A549 (cell line): Measurements from ENCODE around the gene LRRC8A. TPM values are rescaled to one million over a fixed set of nuclear protein-coding genes. Genes with fewer than 3 reads are reported as not detected.

Experiments
- ATAC-seq, 2 experiments: fragments of 200-7000 bp in 1 of 2; fragments of >200 bp in 1 of 2; cut with Nextera tagmentation in 1 of 2; cut with Tn5 transposase in 1 of 2; 3 replicates each; pipeline versions ENCODE4 v1.8.0 to v1.9.1; 2018 to 2020; ENCODE audit warnings: mild to moderate bottlenecking in 1 of 2, moderate library complexity in 1 of 2
- CTCF ChIA-PET: fragments of 300-600 bp; sonication (Branson Sonifier 250); formaldehyde crosslinking; extraction: SDS; loops from one replicate; lab custom pipeline; 2021; ENCODE audit warnings: antibody characterized with exemption, inconsistent platforms; lab: Yijun Ruan, JAX
- POLR2A ChIA-PET: fragments of 350-600 bp; formaldehyde crosslinking; extraction: SDS; loops from one replicate; lab custom pipeline; 2021; ENCODE audit warnings: antibody characterized with exemption, inconsistent platforms; lab: Yijun Ruan, JAX
- DNase-seq, 2 experiments: peaks; one replicate each; pipeline versions ENCODE4 v3.0.0 to v3.0.0-alpha.2; 2011 to 2016; ENCODE audit warnings: low read depth in 1 of 2, low spot score in 1 of 2
- FAIRE-seq: peaks from 2 replicates; lab custom pipeline; 2011; peaks lifted over from hg19 to GRCh38; lab: Jason Lieb, UNC
- H3K27ac ChIP-seq, 2 experiments: fragments of >200 bp; sonication (Bioruptor Twin); formaldehyde crosslinking; 3 replicates each; pipeline ENCODE4 v1.5.1; 2016 to 2017
- H3K4me1 ChIP-seq: fragments of >200 bp; sonication (Bioruptor Twin); formaldehyde crosslinking; 3 replicates; pipeline ENCODE4 v1.6.1; 2016
- H3K4me2 ChIP-seq: fragments of >200 bp; sonication (Bioruptor Twin); formaldehyde crosslinking; 3 replicates; pipeline ENCODE4 v1.6.1; 2016
- H3K4me3 ChIP-seq: fragments of >200 bp; sonication (Bioruptor Twin); formaldehyde crosslinking; 3 replicates; pipeline ENCODE4 v1.5.1; 2016
- H3K9me3 ChIP-seq: fragments of >200 bp; sonication (Bioruptor Twin); formaldehyde crosslinking; 3 replicates; pipeline ENCODE4 v1.6.1; 2016
- CBX8 ChIP-seq: fragments of 200-600 bp; sonication (generic); IDR thresholded peaks from 2 replicates; pipeline ENCODE4 v1.6.1; 2016
- EHF ChIP-seq: fragments of 250-450 bp; sonication (Bioruptor Pico); IDR thresholded peaks from 2 replicates; pipeline ENCODE4 v1.5.0; 2020; ENCODE audit warnings: mild to moderate bottlenecking
- EP300 ChIP-seq, 2 experiments: fragments of >200 bp; sonication (Bioruptor Twin); formaldehyde crosslinking; IDR thresholded peaks; 2 replicates in 1 of 2; 3 replicates in 1 of 2; pipeline ENCODE4 v1.6.1; 2016 to 2017
- ESRRA ChIP-seq: fragments of 150-350 bp; IDR thresholded peaks from 2 replicates; pipeline ENCODE4 v1.6.1; 2014; ENCODE audit warnings: mild to moderate bottlenecking, low read length, borderline replicate concordance
- FOSB ChIP-seq: fragments of 250-450 bp; sonication (Bioruptor Pico); IDR thresholded peaks from 2 replicates; pipeline ENCODE4 v1.5.0; 2020; ENCODE audit warnings: mild to moderate bottlenecking, moderate library complexity
- GATA3 ChIP-seq: IDR thresholded peaks from 2 replicates; pipeline ENCODE4 v1.6.1; 2012; ENCODE audit warnings: borderline replicate concordance
- HOXA7 ChIP-seq: fragments of 250-450 bp; sonication (Bioruptor Pico); IDR thresholded peaks from 2 replicates; pipeline ENCODE4 v1.5.0; 2020; ENCODE audit warnings: mild to moderate bottlenecking, moderate library complexity
- HOXB13 ChIP-seq: fragments of 250-450 bp; sonication (Bioruptor Pico); IDR thresholded peaks from 2 replicates; pipeline ENCODE4 v1.5.0; 2020; ENCODE audit warnings: low read depth, mild to moderate bottlenecking, moderate library complexity
- JUN ChIP-seq, 2 experiments: fragments of >200 bp; sonication (Bioruptor Twin); formaldehyde crosslinking; IDR thresholded peaks; 2 replicates in 1 of 2; 3 replicates in 1 of 2; pipeline ENCODE4 v1.6.1; 2016 to 2017
- MAZ ChIP-seq: fragments of 150-350 bp; IDR thresholded peaks from 2 replicates; pipeline ENCODE4 v1.6.1; 2014; ENCODE audit warnings: antibody characterized with exemption, low read depth, low read length, borderline replicate concordance
- MYC ChIP-seq: IDR thresholded peaks from 2 replicates; pipeline ENCODE4 v1.6.1; 2012; ENCODE audit warnings: mild to moderate bottlenecking, inconsistent platforms, low read length, improper control_type of control experiment, borderline replicate concordance
- PHF8 ChIP-seq: fragments of 200-600 bp; sonication (generic); IDR thresholded peaks from 2 replicates; pipeline ENCODE4 v1.6.1; 2016; ENCODE audit warnings: low read depth, mild to moderate bottlenecking, antibody characterized with exemption, moderate library complexity, borderline replicate concordance
- RARB ChIP-seq: fragments of 250-450 bp; sonication (Bioruptor Pico); IDR thresholded peaks from 2 replicates; pipeline ENCODE4 v1.8.0; 2021; ENCODE audit warnings: mild to moderate bottlenecking, moderate library complexity
- RFX5 ChIP-seq: fragments of 450-650 bp; IDR thresholded peaks from 2 replicates; pipeline ENCODE4 v1.7.1; 2014; ENCODE audit warnings: antibody characterized with exemption, mild to moderate bottlenecking, moderate library complexity
- SMC3 ChIP-seq: fragments of >200 bp; sonication (Bioruptor Twin); formaldehyde crosslinking; IDR thresholded peaks from 3 replicates; pipeline ENCODE4 v1.6.1; 2018; ENCODE audit warnings: inconsistent platforms
- TP53 ChIP-seq: fragments of 250-450 bp; sonication (Bioruptor Pico); IDR thresholded peaks from 2 replicates; pipeline ENCODE4 v1.5.0; 2021; ENCODE audit warnings: mild to moderate bottlenecking, moderate library complexity
- ZC3H11A ChIP-seq: fragments of 450-650 bp; IDR thresholded peaks from 2 replicates; pipeline ENCODE4 v1.6.1; 2014; ENCODE audit warnings: antibody characterized with exemption, mild to moderate bottlenecking
- ZNF302 ChIP-seq: fragments of 250-450 bp; sonication (Bioruptor Pico); IDR thresholded peaks from 2 replicates; pipeline ENCODE4 v1.9.0; 2021; ENCODE audit warnings: inconsistent platforms, mild to moderate bottlenecking, moderate library complexity
- ZSCAN20 ChIP-seq: fragments of 250-450 bp; sonication (Bioruptor Pico); IDR thresholded peaks from 2 replicates; pipeline ENCODE4 v1.8.0; 2022; ENCODE audit warnings: mild to moderate bottlenecking, moderate library complexity
- WGBS: methylation state at CpG from one replicate; pipeline ENCODE4 v1.1.6; 2017; ENCODE audit errors: missing lambda C conversion rate; 5-methylcytosine and 5-hydroxymethylcytosine counted together
- polyA plus RNA-seq, 4 experiments: library from polyadenylated mRNA; depleted of rRNA in 3 of 4; stranded (reverse); fragments of >200 nt; fragmentation: RNase III in 1 of 4; extraction: RNeasy Plus Mini Kit Qiagen cat#74134 plus additional on column Dnase treatment in 1 of 4; gene quantifications; 2 replicates in 3 of 4; 3 replicates in 1 of 4; pipeline ENCODE4 v1.2.3, GENCODE V29; 2011 to 2017
- TF ChIP-seq, protein P1 (sequence below): IDR thresholded peaks from 2 replicates; pipeline ENCODE4 v1.6.1; 2012
- TF ChIP-seq, protein P2 (sequence below): IDR thresholded peaks from 2 replicates; pipeline ENCODE4 v1.6.1; 2012; ENCODE audit warnings: low read depth, borderline replicate concordance
- TF ChIP-seq, protein P3 (sequence below): fragments of 250-450 bp; sonication (Bioruptor Pico); IDR thresholded peaks from 2 replicates; pipeline ENCODE4 v1.5.0; 2021; ENCODE audit warnings: mild to moderate bottlenecking, moderate library complexity, borderline replicate concordance

Gene LRRC8A
- polyA plus RNA-seq, 2 of the 4 experiments (the other 2 are of a cell fraction) = 22.9 to 25.9 TPM

DNA sequence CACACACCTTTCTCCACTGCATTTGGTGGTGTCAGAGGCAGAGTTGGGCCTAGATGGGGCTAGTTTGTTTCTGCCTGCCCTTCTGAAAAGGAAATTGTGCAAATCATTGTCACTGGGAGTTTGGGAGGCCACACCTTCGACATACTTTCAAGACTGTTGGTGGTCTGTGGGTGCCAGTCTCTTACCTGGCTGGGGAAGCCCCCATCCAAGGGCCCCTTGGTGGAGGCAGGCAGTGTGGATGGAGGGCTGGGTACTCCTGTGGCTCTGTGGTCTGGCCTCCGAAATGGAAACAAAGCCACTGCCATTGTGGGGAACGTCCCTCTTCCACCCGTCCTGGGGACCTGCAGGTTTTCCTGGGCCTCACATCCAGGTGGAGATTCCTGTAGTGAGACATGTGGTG lies 27.9 kb downstream of the LRRC8A start:
- ATAC-seq = no peak
- Histone ChIP-seq H3K4me2 (no peak overlapping the region), H3K4me3 (no peak overlapping the region), H3K27ac (peak overlapping the region; percentile 91 to 97; a peak in 4 of 6 replicates), H3K4me1 (peaks cover 47% of the 10 kb centered on the region), H3K9me3 (no peaks in the 10 kb centered on the region)
- DNase-seq = no peak
- WGBS = 97% methylated on average over 4 of the region's 4 CpGs
- POLR2A ChIA-PET = no interaction called here
- no peak for TF ChIP-seq MYC
- no peak for TF ChIP-seq MAZ
- TF ChIP-seq FOSB (CRISPR knock-in tag) = no peak
- no peak for TF ChIP-seq ZSCAN20 (CRISPR knock-in tag)
- no peak for TF ChIP-seq ZC3H11A
- no peak for TF ChIP-seq GATA3
- no peak for TF ChIP-seq RFX5
- TF ChIP-seq ZNF302 (CRISPR knock-in tag) = no peak
- TF ChIP-seq SMC3 = no peak
- TF ChIP-seq HOXA7 (CRISPR knock-in tag) = no peak
- TF ChIP-seq ESRRA = no peak
- CTCF ChIA-PET = interaction anchor here (1.4 to 3.2 kb wide), 5 partner anchors 14 to 46 kb away, joined by 5 to 21 read pairs (median 6); partner anchors contain the start of genes KYAT1 and LRRC8A
- no peak for FAIRE-seq

DNA sequence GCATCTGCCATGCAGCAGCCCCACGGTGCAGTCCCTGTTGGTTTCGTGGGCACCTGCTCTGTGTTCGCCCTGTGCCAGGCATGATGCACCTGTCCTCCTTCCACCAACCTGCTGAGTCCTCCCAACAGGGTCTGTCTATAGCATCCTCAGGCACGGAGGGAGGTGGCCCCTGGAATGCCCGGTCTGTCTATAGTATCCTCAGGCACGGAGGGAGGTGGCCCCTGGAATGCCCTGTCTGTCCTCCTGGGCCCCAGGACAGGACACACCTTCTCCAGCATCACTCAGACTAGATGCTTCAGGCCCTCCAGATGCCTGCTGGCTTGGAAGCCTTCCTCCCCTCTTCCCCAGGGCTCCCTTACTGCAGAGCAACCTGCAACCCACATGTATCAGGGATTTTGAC lies 29.0 kb downstream of the LRRC8A start:
- peak overlapping the region; percentile 79 for H3K4me2 ChIP-seq
- 66% methylated on average over 6 of the region's 6 CpGs for WGBS
- no peak for DNase-seq
- CTCF ChIA-PET = interaction anchor here (0.5 to 3.2 kb wide), 2 partner anchors 15 to 16 kb away, joined by 3 to 21 read pairs; no protein-coding TSS in a partner anchor
- ATAC-seq = peak in 1 of 2 experiments; percentile 15; a peak in 2 of 6 replicates
- FAIRE-seq = no peak
- peak overlapping the region; percentile 91 to 97 for H3K27ac ChIP-seq
- H3K4me1 ChIP-seq = peaks cover 47% of the 10 kb centered on the region
- H3K9me3 ChIP-seq = no peaks in the 10 kb centered on the region
- no peak overlapping the region for H3K4me3 ChIP-seq
- POLR2A ChIA-PET = no interaction called here
- TF ChIP-seq JUN (IDR thresholded peaks at IDR 0.05) (no peak), CBX8 (no peak), PHF8 (no peak), GATA3 (no peak), ESRRA (no peak), HOXB13 (no peak)

DNA sequence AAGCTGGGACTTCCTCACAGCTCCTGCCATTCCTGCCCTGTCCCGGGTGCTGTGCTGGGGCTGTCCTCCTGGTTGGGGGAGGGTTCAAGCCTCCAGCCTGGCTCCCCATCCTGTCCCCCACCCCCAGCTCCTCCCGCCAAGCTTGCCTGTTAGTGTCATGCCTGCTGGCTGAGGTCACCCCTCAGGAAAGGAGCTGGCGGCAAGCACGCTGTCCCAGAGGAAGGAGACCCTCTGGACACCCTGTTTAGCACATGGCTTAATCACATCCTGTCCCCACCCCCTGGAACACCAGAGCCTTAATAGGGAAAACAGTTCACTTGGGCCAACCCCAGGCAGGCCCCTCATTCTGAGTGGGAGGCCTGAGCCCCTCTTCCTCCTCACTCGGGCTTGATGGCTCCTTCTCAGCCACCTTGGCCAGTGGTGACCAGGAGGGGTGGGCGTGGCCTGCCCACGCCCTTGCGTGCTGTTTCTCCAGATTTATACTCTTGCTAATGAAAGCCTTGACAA lies 29.6 kb downstream of the LRRC8A start:
- peak; percentile 36 to 65 for DNase-seq
- Histone ChIP-seq H3K4me3 (peak overlapping the region; percentile 15; the same call in 1 of the 3 replicates), H3K4me2 (peak overlapping the region; percentile 79), H3K27ac (peak overlapping the region; percentile 91 to 97), H3K9me3 (no peaks in the 10 kb centered on the region), H3K4me1 (peaks cover 53% of the 10 kb centered on the region)
- peak; percentile 25 to 36; a peak in 5 of 6 replicates for ATAC-seq
- CTCF ChIA-PET = interaction anchor here (0.5 to 1.9 kb wide), 3 partner anchors 15 to 47 kb away, joined by 3 to 10 read pairs (median 3); no protein-coding TSS in a partner anchor
- POLR2A ChIA-PET = no interaction called here
- no peak for TF ChIP-seq TP53 (CRISPR knock-in tag)
- TF ChIP-seq, protein P1, sequence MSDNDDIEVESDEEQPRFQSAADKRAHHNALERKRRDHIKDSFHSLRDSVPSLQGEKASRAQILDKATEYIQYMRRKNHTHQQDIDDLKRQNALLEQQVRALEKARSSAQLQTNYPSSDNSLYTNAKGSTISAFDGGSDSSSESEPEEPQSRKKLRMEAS = peak; percentile 86
- no peak for TF ChIP-seq RARB (CRISPR knock-in tag)
- peak in 1 of 2 experiments; percentile 8; a peak in 1 of 5 replicates for TF ChIP-seq EP300 (IDR thresholded peaks at IDR 0.05)
- TF ChIP-seq EHF (CRISPR knock-in tag) = peak; percentile 9; the same call in 1 of the 2 replicates
- TF ChIP-seq, protein P2, sequence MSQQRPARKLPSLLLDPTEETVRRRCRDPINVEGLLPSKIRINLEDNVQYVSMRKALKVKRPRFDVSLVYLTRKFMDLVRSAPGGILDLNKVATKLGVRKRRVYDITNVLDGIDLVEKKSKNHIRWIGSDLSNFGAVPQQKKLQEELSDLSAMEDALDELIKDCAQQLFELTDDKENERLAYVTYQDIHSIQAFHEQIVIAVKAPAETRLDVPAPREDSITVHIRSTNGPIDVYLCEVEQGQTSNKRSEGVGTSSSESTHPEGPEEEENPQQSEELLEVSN = peak; percentile 67
- TF ChIP-seq, protein P3, sequence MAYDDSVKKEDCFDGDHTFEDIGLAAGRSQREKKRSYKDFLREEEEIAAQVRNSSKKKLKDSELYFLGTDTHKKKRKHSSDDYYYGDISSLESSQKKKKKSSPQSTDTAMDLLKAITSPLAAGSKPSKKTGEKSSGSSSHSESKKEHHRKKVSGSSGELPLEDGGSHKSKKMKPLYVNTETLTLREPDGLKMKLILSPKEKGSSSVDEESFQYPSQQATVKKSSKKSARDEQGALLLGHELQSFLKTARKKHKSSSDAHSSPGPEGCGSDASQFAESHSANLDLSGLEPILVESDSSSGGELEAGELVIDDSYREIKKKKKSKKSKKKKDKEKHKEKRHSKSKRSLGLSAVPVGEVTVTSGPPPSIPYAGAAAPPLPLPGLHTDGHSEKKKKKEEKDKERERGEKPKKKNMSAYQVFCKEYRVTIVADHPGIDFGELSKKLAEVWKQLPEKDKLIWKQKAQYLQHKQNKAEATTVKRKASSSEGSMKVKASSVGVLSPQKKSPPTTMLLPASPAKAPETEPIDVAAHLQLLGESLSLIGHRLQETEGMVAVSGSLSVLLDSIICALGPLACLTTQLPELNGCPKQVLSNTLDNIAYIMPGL (CRISPR knock-in tag) = no peak
- WGBS = 10% methylated on average over 7 of the region's 8 CpGs
- no peak for FAIRE-seq
